ENCODE results near the gene CPSF4L. TPM values are rescaled to one million over a fixed set of nuclear protein-coding genes. Genes with fewer than 3 reads are reported as not detected.

Gene CPSF4L
- total RNA-seq, 1 donor from 2014 or later = not detected

DNA sequence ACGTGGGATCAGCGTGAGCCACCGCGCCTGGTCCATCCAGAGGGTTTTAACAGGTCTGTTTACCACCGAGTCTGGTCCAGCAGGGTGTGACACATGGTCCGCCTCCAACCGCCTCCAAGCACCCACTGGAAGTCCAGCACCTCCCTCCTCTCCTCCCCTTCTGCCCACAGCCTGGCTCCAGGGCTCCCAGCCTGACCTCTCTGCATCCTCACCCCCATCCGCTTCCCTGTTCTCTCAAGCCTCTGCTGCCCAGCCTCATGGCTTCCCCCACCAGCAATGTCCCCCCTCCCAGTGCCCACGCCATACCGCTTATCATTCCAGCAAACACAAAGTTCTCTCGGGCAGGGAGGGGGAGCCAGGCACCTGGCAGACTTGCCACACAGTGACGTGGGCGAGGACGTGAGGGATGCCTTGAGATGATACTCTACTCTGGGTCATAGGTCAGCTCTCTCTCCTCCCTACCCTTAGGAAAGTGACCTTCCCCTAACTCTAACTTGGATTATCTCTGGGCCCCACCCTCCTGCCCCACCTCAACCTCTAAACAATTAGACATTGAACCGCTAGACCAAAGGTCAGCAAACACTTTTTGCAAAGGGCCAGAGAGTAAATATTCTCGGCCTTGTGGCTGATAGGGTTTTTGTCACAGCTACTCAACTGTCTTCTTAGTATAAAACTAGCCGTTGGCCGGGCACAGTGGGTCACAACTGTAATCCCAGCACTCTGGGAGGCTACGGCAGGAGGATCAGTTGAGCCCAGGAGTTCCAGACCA, 27.0 kb upstream of the CPSF4L start:
- Histone ChIP-seq H3K9ac (ENCODE audit: low read length) (no peak overlapping the region), H3K79me2 (ENCODE audit: insufficient read depth, low read length) (peaks cover 75% of the 10 kb centered on the region), H3K9me3 (ENCODE audit: insufficient read depth, low read depth, low read length) (no peaks in the 10 kb centered on the region), H3K36me3 (ENCODE audit: insufficient read depth, low read length) (peaks cover 2% of the 10 kb centered on the region), H2AFZ (ENCODE audit: low read depth, low read length) (no peak overlapping the region), H3K27me3 (ENCODE audit: insufficient read depth, low read length) (no peaks in the 10 kb centered on the region), H3K4me3 (ENCODE audit: insufficient read depth, low read depth, low read length) (no peak overlapping the region), H3K27ac (ENCODE audit: low read depth, low read length) (no peak overlapping the region), H4K20me1 (ENCODE audit: insufficient read depth, low read length) (peaks cover 80% of the 10 kb centered on the region), H3K4me1 (ENCODE audit: insufficient read depth, low read length) (peaks cover 64% of the 10 kb centered on the region), H3K4me2 (ENCODE audit: low read length) (no peak overlapping the region)
- no peak overlapping the region for H3K27ac Mint-ChIP-seq (ENCODE audit: unreplicated experiment)
- no peak overlapping the region for H3K4me3 Mint-ChIP-seq (ENCODE audit: unreplicated experiment)
- FAIRE-seq (no peak), DNase-seq (ENCODE audit: low read depth) (no peak)
- H3K4me1 Mint-ChIP-seq (ENCODE audit: low read depth, unreplicated experiment) = peaks cover 41% of the 10 kb centered on the region
- H3K9me3 Mint-ChIP-seq (ENCODE audit: unreplicated experiment) = no peaks in the 10 kb centered on the region
- TF ChIP-seq EZH2 (IDR thresholded peaks at IDR 0.05; ENCODE audit: insufficient read depth, low read length) = no peak
- TF ChIP-seq, protein P1, sequence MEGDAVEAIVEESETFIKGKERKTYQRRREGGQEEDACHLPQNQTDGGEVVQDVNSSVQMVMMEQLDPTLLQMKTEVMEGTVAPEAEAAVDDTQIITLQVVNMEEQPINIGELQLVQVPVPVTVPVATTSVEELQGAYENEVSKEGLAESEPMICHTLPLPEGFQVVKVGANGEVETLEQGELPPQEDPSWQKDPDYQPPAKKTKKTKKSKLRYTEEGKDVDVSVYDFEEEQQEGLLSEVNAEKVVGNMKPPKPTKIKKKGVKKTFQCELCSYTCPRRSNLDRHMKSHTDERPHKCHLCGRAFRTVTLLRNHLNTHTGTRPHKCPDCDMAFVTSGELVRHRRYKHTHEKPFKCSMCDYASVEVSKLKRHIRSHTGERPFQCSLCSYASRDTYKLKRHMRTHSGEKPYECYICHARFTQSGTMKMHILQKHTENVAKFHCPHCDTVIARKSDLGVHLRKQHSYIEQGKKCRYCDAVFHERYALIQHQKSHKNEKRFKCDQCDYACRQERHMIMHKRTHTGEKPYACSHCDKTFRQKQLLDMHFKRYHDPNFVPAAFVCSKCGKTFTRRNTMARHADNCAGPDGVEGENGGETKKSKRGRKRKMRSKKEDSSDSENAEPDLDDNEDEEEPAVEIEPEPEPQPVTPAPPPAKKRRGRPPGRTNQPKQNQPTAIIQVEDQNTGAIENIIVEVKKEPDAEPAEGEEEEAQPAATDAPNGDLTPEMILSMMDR (IDR thresholded peaks at IDR 0.05; ENCODE audit: insufficient read depth, low read depth, low read length) = no peak
- peaks cover 3% of the 10 kb centered on the region for H3K27me3 Mint-ChIP-seq (ENCODE audit: low read depth, unreplicated experiment)
- peaks cover 6% of the 10 kb centered on the region for H3K36me3 Mint-ChIP-seq (ENCODE audit: low read depth, unreplicated experiment)

DNA sequence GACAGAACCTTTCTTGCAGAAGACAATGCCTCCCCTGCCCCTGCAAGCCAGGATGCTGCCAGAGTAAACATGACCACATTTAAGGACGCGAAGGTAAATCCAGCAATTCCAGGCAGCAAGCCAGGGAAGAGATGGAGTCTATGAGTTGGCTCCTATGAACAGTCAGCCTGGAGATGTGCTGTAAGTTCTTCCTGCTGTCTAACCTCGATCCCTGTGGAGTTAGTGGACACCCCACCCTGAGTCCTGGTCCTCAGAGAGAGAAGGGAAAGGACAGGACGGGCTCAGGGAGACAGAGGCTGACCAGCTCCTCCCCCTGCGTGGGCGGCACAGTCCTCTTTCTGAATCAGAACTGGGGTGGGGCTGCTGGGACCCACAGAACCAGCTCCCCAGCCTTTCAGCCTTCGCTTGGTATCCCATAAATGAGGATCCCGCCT, 25.2 kb upstream of the CPSF4L start:
- DNase-seq (ENCODE audit: low read depth) (peak; percentile 60), FAIRE-seq (no peak)
- Histone ChIP-seq H3K27ac (ENCODE audit: low read depth, low read length) (no peak overlapping the region), H4K20me1 (ENCODE audit: insufficient read depth, low read length) (peaks cover 78% of the 10 kb centered on the region), H2AFZ (ENCODE audit: low read depth, low read length) (no peak overlapping the region), H3K36me3 (ENCODE audit: insufficient read depth, low read length) (peaks cover 2% of the 10 kb centered on the region), H3K4me2 (ENCODE audit: low read length) (peak overlapping the region; percentile 66), H3K9ac (ENCODE audit: low read length) (no peak overlapping the region), H3K27me3 (ENCODE audit: insufficient read depth, low read length) (no peaks in the 10 kb centered on the region), H3K9me3 (ENCODE audit: insufficient read depth, low read depth, low read length) (no peaks in the 10 kb centered on the region), H3K4me3 (ENCODE audit: insufficient read depth, low read depth, low read length) (no peak overlapping the region), H3K4me1 (ENCODE audit: insufficient read depth, low read length) (peaks cover 46% of the 10 kb centered on the region), H3K79me2 (ENCODE audit: insufficient read depth, low read length) (peaks cover 63% of the 10 kb centered on the region)
- peaks cover 34% of the 10 kb centered on the region for H3K4me1 Mint-ChIP-seq (ENCODE audit: low read depth, unreplicated experiment)
- H3K27ac Mint-ChIP-seq (ENCODE audit: unreplicated experiment) = peak overlapping the region; percentile 42
- peaks cover 6% of the 10 kb centered on the region for H3K36me3 Mint-ChIP-seq (ENCODE audit: low read depth, unreplicated experiment)
- H3K27me3 Mint-ChIP-seq (ENCODE audit: low read depth, unreplicated experiment) = peaks cover 3% of the 10 kb centered on the region
- H3K4me3 Mint-ChIP-seq (ENCODE audit: unreplicated experiment) = no peak overlapping the region
- TF ChIP-seq, protein P1 (IDR thresholded peaks at IDR 0.05; ENCODE audit: insufficient read depth, low read depth, low read length) = no peak
- TF ChIP-seq EZH2 (IDR thresholded peaks at IDR 0.05; ENCODE audit: insufficient read depth, low read length) = no peak
- no peaks in the 10 kb centered on the region for H3K9me3 Mint-ChIP-seq (ENCODE audit: unreplicated experiment)

All from astrocyte (in vitro differentiated cells and primary cell).